K562 (cell line): Measurements from ENCODE around the gene DAPK2. TPM values are rescaled to one million over a fixed set of nuclear protein-coding genes. Genes with fewer than 3 reads are reported as not detected.

Experiments used
- BMI1 ChIP-seq: fragments of 150-350 bp; IDR thresholded peaks from 2 replicates; pipeline ENCODE4 v1.6.1; 2014; ENCODE audit warnings: low read length
- BRF2 ChIP-seq: IDR thresholded peaks from 3 replicates; pipeline ENCODE4 v1.6.1; 2011; ENCODE audit warnings: borderline replicate concordance, mild to moderate bottlenecking; ENCODE audit not compliant: insufficient read length, insufficient read depth
- CHD4 ChIP-seq: fragments of 200-600 bp; sonication (generic); IDR thresholded peaks from 3 replicates; pipeline ENCODE4 v1.6.1; 2012; ENCODE audit warnings: low read depth, mild to moderate bottlenecking, mixed read lengths, low read length, inconsistent platforms; ENCODE audit not compliant: insufficient read depth, insufficient replicate concordance, poor library complexity, severe bottlenecking
- CUX1 ChIP-seq: fragments of 200-800 bp; sonication (Bioruptor generic); IDR thresholded peaks from 2 replicates; pipeline ENCODE4 v1.6.1; 2016; ENCODE audit warnings: missing genetic modification characterization, missing compliant biosample characterization
- MCM5 ChIP-seq: fragments of 450-650 bp; IDR thresholded peaks from 2 replicates; pipeline ENCODE4 v1.6.1; 2016; ENCODE audit warnings: low read depth
- NFRKB ChIP-seq: fragments of 450-650 bp; IDR thresholded peaks from 2 replicates; pipeline ENCODE4 v1.6.1; 2016; ENCODE audit warnings: low read depth
- RBM25 ChIP-seq: fragments of 200-400 bp; formaldehyde crosslinking; IDR thresholded peaks from 2 replicates; pipeline ENCODE4 v1.6.1; 2018; ENCODE audit warnings: low read length, low read depth, moderate library complexity; ENCODE audit not compliant: severe bottlenecking
- SIN3B ChIP-seq: fragments of 450-650 bp; IDR thresholded peaks from 2 replicates; pipeline ENCODE4 v1.6.1; 2017; ENCODE audit warnings: low read depth, mild to moderate bottlenecking, moderate library complexity
- SMAD1 ChIP-seq: fragments of 150-350 bp; IDR thresholded peaks from 2 replicates; pipeline ENCODE4 v1.6.1; 2014; ENCODE audit warnings: low read length, low read depth; ENCODE audit not compliant: partially characterized antibody
- SRSF1 ChIP-seq: fragments of 200-400 bp; formaldehyde crosslinking; IDR thresholded peaks from 2 replicates; pipeline ENCODE4 v1.6.1; 2017; ENCODE audit warnings: mild to moderate bottlenecking, low read depth, low read length, moderate library complexity
- ZNF445 ChIP-seq: fragments of 250-450 bp; sonication (Bioruptor Pico); IDR thresholded peaks from 2 replicates; pipeline ENCODE4 v1.4.0; 2020; ENCODE audit warnings: low read depth, mild to moderate bottlenecking, moderate library complexity
- ZNF79 ChIP-seq: fragments of 250-450 bp; sonication (Bioruptor Pico); IDR thresholded peaks from 2 replicates; pipeline ENCODE4 v1.4.0; 2020; ENCODE audit warnings: low read depth, mild to moderate bottlenecking, moderate library complexity
- polyA plus RNA-seq, 8 experiments: library from polyadenylated mRNA; depleted of rRNA in 4 of 8; stranded (reverse) in 5 of 8; unstranded in 3 of 8; fragments of >200 nt; fragmentation: Nextera tagmentation in 2 of 8; fragmentation: Illumina TruSeq in 1 of 8; extraction: Ambion mirVana in 2 of 8; extraction: Trizol in 1 of 8; gene quantifications; 2 replicates each; pipeline versions ENCODE4 v1.2.1 to v1.2.3, GENCODE V29; 2011 to 2014; ENCODE audit warnings: inconsistent platforms in 1 of 8, missing spikeins in 1 of 8
- total RNA-seq, 7 experiments: library from RNA; depleted of rRNA in 6 of 7; stranded (reverse); fragments of >200 nt in 6 of 7; fragmentation: Illumina TruSeq in 2 of 7; extraction: Trizol in 2 of 7; gene quantifications; 2 replicates each; pipeline versions ENCODE4 v1.2.1 to v1.2.3, GENCODE V29; 2011 to 2021; ENCODE audit warnings: low replicate concordance in 1 of 7
- TF ChIP-seq, protein P1 (sequence below): fragments of 250-450 bp; sonication (Bioruptor Pico); IDR thresholded peaks from 2 replicates; pipeline ENCODE4 v1.4.0; 2020

DAPK2 gene
- total and polyA plus RNA-seq, 9 of the 15 experiments (the other 6 are each of a cell fraction or from before 2014, with no cell fraction given), result 0.14 to 5.2 (median 2.2) TPM

- TF ChIP-seq, protein P1, sequence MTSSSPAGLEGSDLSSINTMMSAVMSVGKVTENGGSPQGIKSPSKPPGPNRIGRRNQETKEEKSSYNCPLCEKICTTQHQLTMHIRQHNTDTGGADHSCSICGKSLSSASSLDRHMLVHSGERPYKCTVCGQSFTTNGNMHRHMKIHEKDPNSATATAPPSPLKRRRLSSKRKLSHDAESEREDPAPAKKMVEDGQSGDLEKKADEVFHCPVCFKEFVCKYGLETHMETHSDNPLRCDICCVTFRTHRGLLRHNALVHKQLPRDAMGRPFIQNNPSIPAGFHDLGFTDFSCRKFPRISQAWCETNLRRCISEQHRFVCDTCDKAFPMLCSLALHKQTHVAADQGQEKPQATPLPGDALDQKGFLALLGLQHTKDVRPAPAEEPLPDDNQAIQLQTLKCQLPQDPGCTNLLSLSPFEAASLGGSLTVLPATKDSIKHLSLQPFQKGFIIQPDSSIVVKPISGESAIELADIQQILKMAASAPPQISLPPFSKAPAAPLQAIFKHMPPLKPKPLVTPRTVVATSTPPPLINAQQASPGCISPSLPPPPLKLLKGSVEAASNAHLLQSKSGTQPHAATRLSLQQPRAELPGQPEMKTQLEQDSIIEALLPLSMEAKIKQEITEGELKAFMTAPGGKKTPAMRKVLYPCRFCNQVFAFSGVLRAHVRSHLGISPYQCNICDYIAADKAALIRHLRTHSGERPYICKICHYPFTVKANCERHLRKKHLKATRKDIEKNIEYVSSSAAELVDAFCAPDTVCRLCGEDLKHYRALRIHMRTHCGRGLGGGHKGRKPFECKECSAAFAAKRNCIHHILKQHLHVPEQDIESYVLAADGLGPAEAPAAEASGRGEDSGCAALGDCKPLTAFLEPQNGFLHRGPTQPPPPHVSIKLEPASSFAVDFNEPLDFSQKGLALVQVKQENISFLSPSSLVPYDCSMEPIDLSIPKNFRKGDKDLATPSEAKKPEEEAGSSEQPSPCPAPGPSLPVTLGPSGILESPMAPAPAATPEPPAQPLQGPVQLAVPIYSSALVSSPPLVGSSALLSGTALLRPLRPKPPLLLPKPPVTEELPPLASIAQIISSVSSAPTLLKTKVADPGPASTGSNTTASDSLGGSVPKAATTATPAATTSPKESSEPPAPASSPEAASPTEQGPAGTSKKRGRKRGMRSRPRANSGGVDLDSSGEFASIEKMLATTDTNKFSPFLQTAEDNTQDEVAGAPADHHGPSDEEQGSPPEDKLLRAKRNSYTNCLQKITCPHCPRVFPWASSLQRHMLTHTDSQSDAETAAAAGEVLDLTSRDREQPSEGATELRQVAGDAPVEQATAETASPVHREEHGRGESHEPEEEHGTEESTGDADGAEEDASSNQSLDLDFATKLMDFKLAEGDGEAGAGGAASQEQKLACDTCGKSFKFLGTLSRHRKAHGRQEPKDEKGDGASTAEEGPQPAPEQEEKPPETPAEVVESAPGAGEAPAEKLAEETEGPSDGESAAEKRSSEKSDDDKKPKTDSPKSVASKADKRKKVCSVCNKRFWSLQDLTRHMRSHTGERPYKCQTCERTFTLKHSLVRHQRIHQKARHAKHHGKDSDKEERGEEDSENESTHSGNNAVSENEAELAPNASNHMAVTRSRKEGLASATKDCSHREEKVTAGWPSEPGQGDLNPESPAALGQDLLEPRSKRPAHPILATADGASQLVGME (CRISPR knock-in tag), result no peak
- TF ChIP-seq SRSF1 (no peak), SIN3B (no peak), SMAD1 (peak; percentile 20), BRF2 (no peak), ZNF445 (CRISPR knock-in tag) (no peak), NFRKB (peak; percentile 76; the same call in 1 of the 2 replicates), MCM5 (no peak), RBM25 (no peak), BMI1 (no peak), ZNF79 (CRISPR knock-in tag) (no peak), CUX1 (CRISPR knock-in tag) (0 out of 2 replicates have a peak, but pooled peaks have one; percentile 25), CHD4 (no peak)
These were observed 47.5 kb upstream of the DAPK2 start, which contains the start of gene CIAO2A (continued) for GRCh38 chr15:64093627-64094417.
